Measurements from ENCODE around the gene GPR132.

GRCh38 chr14:105059035-105059924 lies 6.0 kb downstream of the GPR132 start:
- TF ChIP-seq CTCF (IDR thresholded peaks at IDR 0.05), result no peak
- TF ChIP-seq POLR2A (IDR thresholded peaks at IDR 0.05; ENCODE audit: low read length), result no peak
- no peak for TF ChIP-seq ESRRA (IDR thresholded peaks at IDR 0.05; ENCODE audit: borderline replicate concordance, low read length)
- no peak for TF ChIP-seq POLR2AphosphoS2 (conservative IDR thresholded peaks at IDR 0.05; ENCODE audit: low read length)

All from A549 (cell line).